Esophagus squamous epithelium (tissue), 4 donors: ENCODE measurements around the gene C19orf81.

Source experiments
- CTCF ChIP-seq, 6 experiments: fragments of 450-650 bp in 4 of 6; fragments of 200-600 bp in 2 of 6; sonication (generic) in 2 of 6; IDR thresholded peaks; one replicate each; pipeline ENCODE4 v1.5.1; 2016 to 2019; ENCODE audit warnings: antibody characterized with exemption in 6 of 6, mild to moderate bottlenecking in 4 of 6, moderate library complexity in 4 of 6
- POLR2A ChIP-seq, 4 donors: fragments of 450-650 bp; IDR thresholded peaks; one replicate each; pipeline ENCODE4 v1.6.1; 2017; ENCODE audit warnings: antibody characterized with exemption in 4 of 4, mild to moderate bottlenecking in 4 of 4, moderate library complexity in 3 of 4

- no peak for TF ChIP-seq CTCF (IDR thresholded peaks at IDR 0.05)
- TF ChIP-seq POLR2A (IDR thresholded peaks at IDR 0.05): no peak
Measured at GRCh38 chr19:50661023-50661422, 11.8 kb downstream of the C19orf81 start.
